Jurkat, Clone E6-1 (cell line): ENCODE results near the gene FITM1. TPM values are rescaled to one million over a fixed set of nuclear protein-coding genes. Genes with fewer than 3 reads are reported as not detected.

Experiments
- DNase-seq: peaks from one replicate; pipeline ENCODE4 v3.0.0-alpha.2; 2011; ENCODE audit warnings: low read depth, low spot score
- H3K4me3 ChIP-seq: 2 replicates; pipeline ENCODE4 v1.5.1; 2011; ENCODE audit warnings: mild to moderate bottlenecking, low read length, control low read depth, moderate library complexity
- polyA plus RNA-seq: library from polyadenylated mRNA; unstranded; fragments of >200 nt; gene quantifications from one replicate; pipeline ENCODE4 v1.2.1, GENCODE V29; 2012; ENCODE audit warnings: missing spikeins; ENCODE audit not compliant: insufficient read length, insufficient read depth

FITM1 gene, protein sequence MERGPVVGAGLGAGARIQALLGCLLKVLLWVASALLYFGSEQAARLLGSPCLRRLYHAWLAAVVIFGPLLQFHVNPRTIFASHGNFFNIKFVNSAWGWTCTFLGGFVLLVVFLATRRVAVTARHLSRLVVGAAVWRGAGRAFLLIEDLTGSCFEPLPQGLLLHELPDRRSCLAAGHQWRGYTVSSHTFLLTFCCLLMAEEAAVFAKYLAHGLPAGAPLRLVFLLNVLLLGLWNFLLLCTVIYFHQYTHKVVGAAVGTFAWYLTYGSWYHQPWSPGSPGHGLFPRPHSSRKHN
- polyA plus RNA-seq, result not detected

DNA sequence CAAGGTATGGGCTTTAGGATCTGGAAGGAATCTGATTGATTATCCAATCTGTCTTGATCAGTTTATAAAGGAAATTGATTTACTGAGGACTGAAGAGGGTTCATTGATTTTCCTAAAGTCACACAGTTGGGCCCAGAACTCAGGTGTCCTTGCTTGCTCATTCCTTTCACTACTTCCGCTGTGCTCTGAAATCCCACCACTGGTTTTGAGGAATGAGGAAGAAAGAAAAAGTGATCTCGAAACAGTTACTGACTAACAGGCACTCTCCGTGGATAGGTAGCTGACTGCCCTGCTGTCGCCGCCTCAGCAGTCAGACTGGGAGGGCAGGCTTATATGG, at the start of gene FITM1:
Gene FITM1, plus strand, starts transcription at position 280 of the 337 bp plus-strand sequence. CDS start 905 bp downstream, outside the sequence.
- no peak for DNase-seq
- no peak within 1 kb of the TSS for H3K4me3 ChIP-seq

DNA sequence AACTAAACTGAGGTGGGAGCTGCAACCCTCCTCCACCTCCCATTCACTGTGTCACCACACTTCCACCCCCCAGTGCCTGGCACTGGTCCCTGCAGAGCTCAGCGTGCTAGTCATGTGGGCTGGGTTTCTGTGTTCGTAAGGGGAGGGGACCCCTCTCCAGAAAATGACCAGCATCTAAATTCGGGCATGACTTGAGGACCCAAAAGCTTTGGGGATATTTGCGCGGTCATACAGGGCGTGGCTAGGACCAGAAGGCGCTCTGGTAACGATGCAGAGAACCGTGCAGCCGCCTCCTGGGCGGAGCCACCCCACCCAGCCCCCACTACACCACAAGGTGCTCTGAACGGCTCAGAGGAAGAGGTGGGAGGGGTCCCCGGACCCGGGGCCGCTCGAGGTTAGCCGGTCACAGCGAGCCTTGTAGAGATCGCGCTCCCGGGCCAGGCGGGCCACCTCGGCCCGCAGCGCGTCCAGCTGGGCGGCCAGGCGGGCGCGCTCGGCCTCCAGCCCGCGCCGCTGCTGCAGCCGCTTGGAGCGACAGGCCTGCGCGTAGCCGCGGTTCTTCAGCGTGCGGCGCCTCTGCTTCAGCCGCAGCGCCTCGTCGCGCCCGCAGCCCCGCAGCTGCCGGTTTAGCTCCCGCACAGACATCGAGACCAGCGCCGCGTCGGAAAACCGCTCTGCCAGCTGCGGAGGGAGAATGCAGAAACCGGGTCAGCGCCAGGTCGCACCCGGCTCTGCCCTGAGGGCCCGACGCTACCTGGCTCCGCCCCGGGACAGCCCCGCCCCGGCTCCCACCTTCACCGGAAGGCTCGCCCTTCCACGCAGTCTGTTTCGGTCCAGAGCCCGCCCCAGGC, 49.3 kb upstream of the FITM1 start:
- DNase-seq, result peak; percentile 69

DNA sequence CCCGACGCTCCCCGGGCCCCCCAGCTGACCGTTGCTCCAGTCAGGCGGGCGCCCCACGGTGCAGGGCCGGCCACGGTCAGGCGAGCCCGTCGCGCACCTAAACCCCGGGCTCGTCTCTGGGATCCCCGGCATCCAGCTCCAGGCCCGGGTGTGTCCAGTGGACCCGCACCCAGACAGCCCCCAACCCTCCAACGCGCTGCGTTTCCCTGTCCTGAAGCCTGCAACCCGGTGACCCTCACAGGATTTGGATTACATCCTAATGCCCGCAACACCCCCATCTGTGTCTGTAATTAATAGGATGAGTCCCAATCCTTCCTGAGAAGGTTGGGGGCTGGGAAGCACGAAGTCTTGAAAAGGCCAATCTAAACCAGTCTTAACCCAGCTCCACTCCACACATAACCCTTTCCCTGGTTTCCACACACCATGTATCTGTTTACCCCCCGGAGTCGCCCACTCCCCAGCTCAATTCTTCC, 48.7 kb upstream of the FITM1 start:
- H3K4me3 ChIP-seq, result peak overlapping the region; percentile 51
- no peak for DNase-seq

More for the DNA sequence above, 49.3 kb upstream of the FITM1 start:
- peak overlapping the region; percentile 51 for H3K4me3 ChIP-seq

DNA sequence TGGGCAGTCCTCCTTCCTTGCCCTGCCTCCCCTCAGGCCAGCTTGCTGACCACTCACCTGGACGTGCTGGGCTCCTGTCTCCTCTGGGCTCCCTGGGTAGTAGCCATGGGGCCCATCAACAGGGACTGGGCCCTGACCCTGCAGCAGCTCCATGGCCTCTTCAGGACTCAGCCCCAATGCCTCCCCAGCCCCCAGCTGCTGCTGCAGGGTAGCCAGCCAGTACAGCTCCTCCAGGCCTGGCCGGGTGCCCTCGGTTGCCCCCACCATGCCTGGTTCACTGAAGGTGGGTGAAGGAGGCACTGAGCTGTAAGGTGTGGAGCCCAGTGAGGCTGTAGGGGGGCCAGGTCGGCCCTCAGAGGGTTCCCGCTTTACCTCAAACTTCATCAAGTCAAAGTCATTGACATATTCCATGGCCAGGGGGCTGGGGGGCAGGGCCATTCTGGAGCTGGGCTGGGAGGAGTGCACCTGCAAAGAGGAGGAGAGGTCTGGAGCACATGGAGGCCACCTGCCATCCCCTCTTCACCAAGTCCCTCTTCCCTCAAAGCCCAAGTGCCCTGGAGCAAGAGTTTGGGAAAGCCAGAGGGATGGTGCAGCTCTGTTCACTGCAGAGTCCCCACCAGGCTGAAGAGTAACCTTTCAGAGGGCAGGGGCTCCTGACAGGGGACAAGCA, 47.9 kb upstream of the FITM1 start:
- DNase-seq, result no peak
- no peak overlapping the region for H3K4me3 ChIP-seq

DNA sequence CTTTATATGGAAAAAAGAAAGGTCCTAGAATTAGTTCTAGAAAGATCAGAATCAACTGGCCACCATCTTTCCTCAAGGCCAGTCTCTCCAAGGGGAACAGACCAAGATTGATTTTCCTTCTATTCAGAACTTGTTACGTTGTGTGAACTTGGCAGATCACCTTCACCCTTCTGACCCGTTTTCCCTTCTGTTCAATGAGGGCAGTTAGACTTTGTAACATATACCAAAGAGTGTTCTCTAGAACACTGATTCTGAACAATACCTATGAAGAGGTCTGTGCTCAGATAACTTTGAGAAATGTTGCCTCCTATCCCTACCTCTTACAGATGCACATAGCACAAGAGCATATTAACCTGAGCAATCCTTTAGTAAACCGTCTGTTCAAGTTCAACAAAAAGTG, 47.0 kb upstream of the FITM1 start:
- no peak for DNase-seq
- no peak overlapping the region for H3K4me3 ChIP-seq

DNA sequence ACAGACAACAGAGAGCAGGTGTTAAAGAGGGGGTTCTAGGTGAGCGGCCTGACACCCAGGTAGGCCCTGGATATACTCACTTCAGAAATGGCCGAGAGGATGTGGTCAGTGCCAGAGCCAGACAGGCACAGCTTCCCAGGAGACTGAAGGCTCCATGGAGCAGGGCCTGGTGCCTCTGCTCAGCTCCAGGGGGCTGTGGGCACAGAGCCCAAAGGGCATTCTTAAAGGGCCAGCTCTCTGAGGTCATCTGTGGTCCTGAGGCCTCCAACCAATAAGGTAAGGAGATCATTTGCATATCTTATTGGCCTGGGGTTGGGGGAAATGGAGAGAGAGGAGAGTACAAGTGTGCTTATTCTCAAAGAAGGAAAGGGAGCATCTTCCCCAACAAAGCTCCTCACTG, 46.0 kb upstream of the FITM1 start:
- H3K4me3 ChIP-seq, result no peak overlapping the region
- no peak for DNase-seq

DNA sequence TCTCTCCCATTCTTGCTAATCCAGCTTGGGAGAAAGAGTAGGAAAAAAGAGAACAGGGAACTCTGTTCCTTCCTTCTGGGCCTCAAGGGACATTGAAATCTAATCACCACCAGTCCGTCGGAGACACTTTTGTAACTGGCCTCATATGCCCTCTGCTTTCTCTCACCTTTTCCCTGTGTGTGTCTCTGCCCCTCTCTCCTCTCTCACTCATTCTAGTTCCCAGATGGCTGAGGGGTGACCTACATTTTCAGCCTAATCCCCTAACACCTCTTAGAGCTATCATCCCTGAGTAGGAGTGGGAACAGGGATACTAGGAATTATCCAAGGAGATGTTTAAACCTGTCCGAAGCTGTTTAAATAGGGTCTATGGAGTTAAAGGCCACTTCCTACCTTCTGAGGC, 45.2 kb upstream of the FITM1 start:
- H3K4me3 ChIP-seq, result no peak overlapping the region
- no peak for DNase-seq

DNA sequence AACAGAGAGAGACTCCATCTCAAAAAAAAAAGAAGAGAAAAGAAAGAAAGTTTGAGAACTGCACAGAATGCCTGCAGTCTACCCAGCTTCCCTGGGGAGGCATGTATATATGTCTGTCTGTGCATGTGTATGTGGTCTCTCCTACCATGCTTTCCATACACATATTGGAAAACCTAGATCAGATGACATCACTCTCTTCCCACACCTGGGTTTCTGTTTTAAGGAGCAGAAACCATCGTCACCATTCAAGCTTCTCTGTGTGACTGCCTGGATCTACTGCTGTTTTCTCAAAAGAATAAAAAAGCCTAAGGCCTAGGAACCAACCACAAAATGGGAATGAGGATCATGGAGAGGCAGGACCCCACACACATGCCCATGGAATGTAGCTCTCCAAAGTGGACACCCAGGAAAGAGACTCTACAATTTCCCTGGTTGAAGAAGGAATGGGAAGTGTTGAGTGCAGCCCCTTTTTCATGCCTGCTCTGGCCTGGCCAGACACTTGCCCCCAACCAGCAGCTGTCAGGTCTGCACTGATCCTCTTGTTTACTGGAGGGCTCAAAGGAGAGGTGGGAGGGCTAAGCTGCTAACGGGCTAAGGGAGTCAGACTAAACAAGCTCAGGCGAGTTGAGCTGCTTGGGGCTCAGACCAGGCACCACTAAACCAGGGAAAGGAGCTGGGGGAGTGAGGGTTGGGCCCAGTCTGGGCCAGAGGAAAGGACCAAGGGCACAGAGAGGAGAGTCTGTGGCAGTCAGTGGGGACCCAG, 44.1 kb upstream of the FITM1 start:
- H3K4me3 ChIP-seq, result no peak overlapping the region
- DNase-seq, result no peak

DNA sequence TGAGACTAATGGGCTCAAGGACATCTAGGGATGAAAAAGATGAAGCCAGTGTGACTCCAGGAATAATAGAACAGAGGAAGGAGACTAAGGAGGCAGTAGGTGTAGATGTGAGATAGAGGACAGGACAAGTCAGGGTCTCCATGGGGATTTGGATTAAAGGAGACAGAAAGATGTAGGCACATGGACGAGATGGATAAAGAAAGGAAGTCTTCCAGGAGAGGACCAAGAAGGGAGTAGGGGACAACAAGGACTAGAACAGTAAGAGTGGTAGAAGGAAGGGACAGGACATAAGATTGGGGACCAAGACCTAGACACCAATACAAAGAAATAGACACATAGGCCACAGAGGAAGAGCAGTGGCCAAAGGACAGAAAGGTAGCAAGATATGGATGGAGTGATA, 43.5 kb upstream of the FITM1 start:
- DNase-seq, result no peak
- no peak overlapping the region for H3K4me3 ChIP-seq

DNA sequence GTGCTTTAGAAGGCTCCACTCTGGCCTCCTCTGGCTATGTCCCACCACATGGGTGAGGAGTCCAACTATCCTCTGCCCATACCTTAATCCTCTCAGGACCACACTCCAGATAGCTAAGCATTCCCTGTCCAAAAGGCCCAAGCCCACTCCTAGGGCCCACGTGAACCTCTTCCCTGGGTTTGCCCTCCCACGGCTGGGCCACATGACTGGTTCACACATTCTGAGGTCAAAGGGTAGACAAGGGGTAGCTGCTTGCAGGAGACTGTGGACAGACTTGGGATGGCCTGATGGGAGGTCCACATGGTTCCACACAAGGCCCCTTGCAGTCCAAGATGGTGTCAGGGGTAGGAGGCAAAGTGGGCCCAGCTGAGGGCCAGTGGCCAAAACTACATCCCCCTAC, 42.4 kb upstream of the FITM1 start:
- DNase-seq, result no peak
- H3K4me3 ChIP-seq, result no peak overlapping the region

DNA sequence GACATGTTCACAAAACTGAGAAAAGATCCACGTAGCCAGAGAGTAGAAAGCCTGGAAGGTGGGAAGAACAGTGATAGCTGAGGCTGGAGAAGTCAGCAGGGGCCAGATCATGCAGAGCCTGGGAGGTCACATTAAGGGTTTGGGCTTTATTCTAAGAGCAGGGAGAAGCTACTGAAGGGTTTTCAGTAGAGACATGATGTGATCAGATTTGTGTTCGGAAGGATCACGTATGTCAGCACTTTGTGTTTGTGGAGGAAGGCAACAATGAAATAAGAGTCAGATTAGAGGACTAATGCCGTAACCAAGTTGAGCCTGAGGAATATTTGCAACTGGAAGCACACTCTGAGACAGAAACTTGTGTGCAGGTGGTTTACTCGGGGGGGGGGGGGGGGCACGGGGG, 40.6 kb upstream of the FITM1 start:
- DNase-seq, result no peak
- H3K4me3 ChIP-seq, result no peak overlapping the region

DNA sequence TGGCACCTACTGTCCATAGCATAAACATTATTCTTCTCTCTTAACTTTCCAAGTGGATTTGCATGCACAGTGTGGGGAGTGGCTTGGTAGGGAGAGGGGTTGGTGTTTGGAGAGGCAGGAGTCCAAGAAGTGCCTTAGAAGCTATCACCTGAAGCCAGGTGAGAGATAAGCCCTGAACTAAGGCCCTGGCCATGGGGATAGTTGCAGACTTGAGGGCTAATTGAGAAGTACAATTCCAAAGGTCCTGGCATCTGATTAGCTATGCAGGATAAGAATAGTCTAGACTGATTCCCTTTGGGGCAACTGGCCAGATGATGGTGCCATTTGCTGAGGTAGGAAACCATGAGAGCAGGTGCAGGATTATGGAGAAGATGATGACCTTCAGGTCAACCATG, 38.4 kb upstream of the FITM1 start:
- H3K4me3 ChIP-seq, result no peak overlapping the region
- DNase-seq, result no peak

DNA sequence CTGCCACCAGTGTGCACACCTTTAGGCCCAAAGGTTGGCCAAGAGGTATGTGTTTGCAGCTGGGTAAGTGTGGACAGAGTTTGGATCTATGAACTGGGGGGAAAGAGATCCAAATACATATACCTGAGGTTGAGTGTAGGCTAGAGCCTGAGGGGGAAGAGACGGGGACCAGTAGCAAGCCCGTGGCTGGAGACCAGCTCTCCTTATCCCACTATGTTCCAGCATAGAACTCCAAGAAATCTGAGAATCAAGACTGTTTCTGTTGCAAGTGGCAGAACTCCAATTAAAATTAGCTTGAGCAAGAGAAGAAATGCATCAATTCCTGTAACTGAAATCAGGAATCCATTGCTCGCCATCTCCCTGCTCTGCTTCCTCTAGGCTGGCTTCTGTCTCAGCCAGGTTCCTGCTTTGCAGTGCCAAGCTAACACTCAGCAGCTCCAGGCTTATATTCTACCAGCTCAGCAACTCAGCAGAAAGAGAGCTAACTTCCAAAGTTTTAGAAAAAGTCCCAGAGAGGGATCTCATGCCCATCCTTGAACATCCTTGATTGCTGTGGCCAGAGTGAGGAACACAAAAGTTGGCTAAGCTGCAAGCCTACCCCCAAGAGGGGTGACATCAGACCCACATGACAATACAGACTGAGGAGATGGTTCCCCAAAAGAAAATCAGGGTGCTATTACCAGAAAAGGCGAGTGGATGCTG, 37.8 kb upstream of the FITM1 start:
- no peak overlapping the region for H3K4me3 ChIP-seq
- no peak for DNase-seq

DNA sequence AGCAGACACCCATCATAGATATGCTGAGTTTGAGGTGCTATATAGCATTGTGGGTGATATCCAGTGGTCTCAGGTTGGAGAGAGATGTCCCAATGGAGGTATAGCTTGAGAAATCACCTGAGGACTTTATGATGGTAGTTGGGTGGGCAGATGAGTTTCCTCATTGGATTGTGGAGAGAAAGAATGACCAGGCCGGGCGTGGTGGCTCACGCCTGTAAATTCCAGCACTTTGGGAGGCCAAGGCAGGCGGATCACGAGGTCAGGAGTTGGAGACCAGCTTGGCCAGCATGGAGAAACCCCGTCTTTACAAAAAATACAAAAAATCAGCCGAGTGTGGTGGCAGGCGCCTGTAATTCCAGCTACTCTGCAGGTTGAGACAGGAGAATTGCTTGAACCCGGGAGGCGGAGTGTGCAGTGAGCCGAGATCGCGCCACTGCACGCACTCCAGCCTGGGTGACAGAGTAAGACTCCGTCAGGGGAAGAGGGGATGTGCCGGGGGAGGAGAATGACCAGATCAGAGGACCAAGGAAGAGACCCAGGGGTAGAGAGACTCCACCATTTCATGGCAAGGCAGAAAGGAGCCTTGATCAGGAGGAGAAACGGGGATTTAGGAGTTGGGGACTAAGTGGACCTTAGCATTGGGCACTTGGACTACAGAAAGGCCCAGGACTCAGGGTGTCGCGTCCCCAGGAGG, 37.1 kb upstream of the FITM1 start:
- DNase-seq, result no peak
- peak overlapping the region; percentile 75 for H3K4me3 ChIP-seq

DNA sequence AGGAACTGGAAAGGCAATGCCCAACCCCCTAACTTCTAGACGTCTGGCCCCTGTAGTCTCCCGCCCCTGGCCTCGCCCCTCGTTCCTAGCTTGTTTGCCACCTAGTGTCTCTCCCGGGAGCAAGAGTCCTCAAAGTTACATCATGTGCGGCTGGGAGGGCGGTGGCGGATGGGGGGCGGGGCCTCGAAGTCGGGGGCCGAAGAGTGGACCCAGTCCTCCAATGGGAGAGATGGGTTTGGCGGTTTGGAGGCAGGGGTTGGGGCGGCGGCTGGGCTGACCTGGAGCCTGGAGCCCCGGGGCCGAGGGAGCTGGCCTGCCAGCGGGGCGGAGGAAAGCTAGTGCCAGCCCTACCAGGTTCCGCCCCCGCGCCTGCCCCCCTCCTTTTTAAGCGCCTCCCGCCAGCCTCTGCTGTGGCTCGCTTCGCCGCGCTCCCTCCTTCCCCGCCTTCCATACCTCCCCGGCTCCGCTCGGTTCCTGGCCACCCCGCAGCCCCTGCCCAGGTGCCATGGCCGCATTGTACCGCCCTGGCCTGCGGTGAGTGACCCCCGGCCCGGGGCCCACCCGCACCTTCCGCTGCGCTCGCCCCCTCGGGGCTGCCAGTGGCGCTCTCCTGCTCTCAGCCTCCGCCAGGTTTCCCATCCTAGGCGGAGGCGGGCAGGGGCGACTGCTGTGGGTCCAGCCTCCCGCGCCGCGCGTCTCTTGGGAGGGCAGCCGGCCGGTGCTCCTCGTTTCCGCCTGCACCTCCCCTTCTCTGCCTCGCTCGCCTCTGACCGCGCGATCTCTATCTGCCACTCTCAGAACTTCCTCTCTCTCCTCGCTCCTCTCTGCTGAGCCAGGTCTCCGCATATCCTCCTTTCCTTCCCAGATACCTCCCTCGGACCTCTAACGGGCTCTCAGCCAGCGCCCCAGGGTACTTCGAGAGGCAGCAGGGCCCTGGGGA, 36.3 kb upstream of the FITM1 start, which contains the start of gene PCK2:
Gene PCK2, plus strand, starts transcription at position 411 of the 940 bp plus-strand sequence. Its CDS starts 95 bp downstream, at position 506.
- H3K4me3 ChIP-seq, result peak within 1 kb of the TSS; percentile 75
- peak; percentile 56 for DNase-seq

DNA sequence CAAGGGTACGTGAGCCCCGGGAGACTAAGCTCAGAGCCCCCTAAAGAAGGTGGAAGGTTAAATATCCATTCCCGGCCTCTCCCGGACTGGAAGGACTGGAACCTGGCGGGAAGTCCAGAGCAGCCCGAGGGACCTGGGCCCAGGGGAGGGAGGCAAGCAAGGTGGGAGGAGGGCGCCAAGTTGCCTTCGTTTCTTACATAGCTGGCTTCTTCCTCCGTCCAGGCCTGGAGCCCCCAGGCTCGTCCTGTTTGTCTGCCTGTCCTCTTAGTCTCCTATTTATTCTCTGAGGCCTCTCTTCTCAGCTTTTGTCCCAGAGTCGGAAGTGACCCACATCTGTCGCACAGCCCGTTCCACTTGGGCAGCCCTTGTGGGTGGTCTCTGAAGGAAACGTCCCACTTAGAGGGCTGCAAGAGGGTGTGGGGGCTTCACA, 35.6 kb upstream of the FITM1 start:
- DNase-seq, result no peak

More for the DNA sequence above, 35.6 kb upstream of the FITM1 start:
- peak overlapping the region; percentile 75 for H3K4me3 ChIP-seq
